ENCODE results near the gene WIPF2.

The WIPF2 gene

DNA sequence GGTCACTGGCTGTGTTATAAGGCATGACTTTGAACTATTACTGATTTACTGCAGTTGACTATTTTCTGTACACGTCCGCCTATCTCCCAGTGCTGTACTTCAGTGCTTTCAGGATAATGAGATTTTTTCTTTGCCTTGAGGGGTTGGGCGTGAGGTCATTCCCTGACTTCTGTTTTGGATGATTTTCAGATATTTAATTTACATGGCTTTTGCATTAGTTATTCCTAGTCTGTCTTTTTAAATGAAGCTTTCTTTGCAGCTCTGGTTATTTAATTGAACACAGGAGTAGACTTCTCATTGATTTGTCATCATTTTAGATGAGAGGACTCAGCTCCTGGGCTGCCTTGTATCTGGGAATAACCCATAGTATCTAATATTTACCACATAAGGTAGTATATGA lies 23.7 kb downstream of the WIPF2 start:
- Histone ChIP-seq H3K4me1 (ENCODE audit: low read length) (no peaks in the 10 kb centered on the region), H3K9me3 (ENCODE audit: insufficient read depth, low read length) (no peaks in the 10 kb centered on the region), H4K20me1 (ENCODE audit: insufficient read depth, low read length) (peaks cover 13% of the 10 kb centered on the region; the same call in 1 of the 2 replicates), H3K79me2 (ENCODE audit: low read length) (peaks cover 8% of the 10 kb centered on the region; the same call in 1 of the 2 replicates), H3K27me3 (ENCODE audit: low read depth, low read length) (no peaks in the 10 kb centered on the region), H3K4me2 (ENCODE audit: low read length) (no peak overlapping the region), H3K4me3 (ENCODE audit: low read length) (no peak overlapping the region), H3K36me3 (replicated peaks; ENCODE audit: low read depth, low read length) (no peaks in the 10 kb centered on the region), H3K9ac (ENCODE audit: low read length) (no peak overlapping the region), H2AFZ (ENCODE audit: low read depth, low read length) (no peak overlapping the region), H3K27ac (ENCODE audit: low read length) (no peak overlapping the region)
- TF ChIP-seq, protein P1, sequence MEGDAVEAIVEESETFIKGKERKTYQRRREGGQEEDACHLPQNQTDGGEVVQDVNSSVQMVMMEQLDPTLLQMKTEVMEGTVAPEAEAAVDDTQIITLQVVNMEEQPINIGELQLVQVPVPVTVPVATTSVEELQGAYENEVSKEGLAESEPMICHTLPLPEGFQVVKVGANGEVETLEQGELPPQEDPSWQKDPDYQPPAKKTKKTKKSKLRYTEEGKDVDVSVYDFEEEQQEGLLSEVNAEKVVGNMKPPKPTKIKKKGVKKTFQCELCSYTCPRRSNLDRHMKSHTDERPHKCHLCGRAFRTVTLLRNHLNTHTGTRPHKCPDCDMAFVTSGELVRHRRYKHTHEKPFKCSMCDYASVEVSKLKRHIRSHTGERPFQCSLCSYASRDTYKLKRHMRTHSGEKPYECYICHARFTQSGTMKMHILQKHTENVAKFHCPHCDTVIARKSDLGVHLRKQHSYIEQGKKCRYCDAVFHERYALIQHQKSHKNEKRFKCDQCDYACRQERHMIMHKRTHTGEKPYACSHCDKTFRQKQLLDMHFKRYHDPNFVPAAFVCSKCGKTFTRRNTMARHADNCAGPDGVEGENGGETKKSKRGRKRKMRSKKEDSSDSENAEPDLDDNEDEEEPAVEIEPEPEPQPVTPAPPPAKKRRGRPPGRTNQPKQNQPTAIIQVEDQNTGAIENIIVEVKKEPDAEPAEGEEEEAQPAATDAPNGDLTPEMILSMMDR (IDR thresholded peaks at IDR 0.05; ENCODE audit: low read depth, low read length): no peak
- TF ChIP-seq EZH2phosphoT487 (IDR thresholded peaks at IDR 0.05; ENCODE audit: low read depth): no peak

DNA sequence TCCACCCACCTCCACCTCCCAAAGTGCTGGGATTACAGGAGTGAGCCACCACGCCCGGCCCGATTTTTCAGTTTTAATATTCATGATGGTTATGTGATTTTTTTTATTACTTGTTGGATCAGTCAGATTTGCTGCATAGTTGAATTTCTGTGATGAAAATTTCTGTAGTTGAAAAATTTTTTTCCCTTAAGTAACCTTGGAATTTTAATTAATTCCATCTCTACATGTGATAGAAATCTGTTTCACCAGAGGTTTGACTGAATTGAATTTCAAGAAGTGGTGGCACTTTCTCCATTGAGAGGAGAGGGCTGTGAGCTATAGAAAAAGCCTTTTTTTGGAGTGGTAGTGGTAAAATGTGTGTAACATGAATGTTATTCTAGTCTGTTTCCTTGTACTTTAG lies 24.7 kb downstream of the WIPF2 start:
- Histone ChIP-seq H2AFZ (ENCODE audit: low read depth, low read length) (no peak overlapping the region), H4K20me1 (ENCODE audit: insufficient read depth, low read length) (peaks cover 13% of the 10 kb centered on the region; the same call in 1 of the 2 replicates), H3K4me1 (ENCODE audit: low read length) (no peaks in the 10 kb centered on the region), H3K4me3 (ENCODE audit: low read length) (no peak overlapping the region), H3K27me3 (ENCODE audit: low read depth, low read length) (no peaks in the 10 kb centered on the region), H3K79me2 (ENCODE audit: low read length) (peaks cover 8% of the 10 kb centered on the region; the same call in 1 of the 2 replicates), H3K36me3 (replicated peaks; ENCODE audit: low read depth, low read length) (no peaks in the 10 kb centered on the region), H3K4me2 (ENCODE audit: low read length) (no peak overlapping the region), H3K9me3 (ENCODE audit: insufficient read depth, low read length) (no peaks in the 10 kb centered on the region), H3K9ac (ENCODE audit: low read length) (no peak overlapping the region), H3K27ac (ENCODE audit: low read length) (no peak overlapping the region)
- no peak for TF ChIP-seq EZH2phosphoT487 (IDR thresholded peaks at IDR 0.05; ENCODE audit: low read depth)
- TF ChIP-seq, protein P1 (IDR thresholded peaks at IDR 0.05; ENCODE audit: low read depth, low read length): no peak

DNA sequence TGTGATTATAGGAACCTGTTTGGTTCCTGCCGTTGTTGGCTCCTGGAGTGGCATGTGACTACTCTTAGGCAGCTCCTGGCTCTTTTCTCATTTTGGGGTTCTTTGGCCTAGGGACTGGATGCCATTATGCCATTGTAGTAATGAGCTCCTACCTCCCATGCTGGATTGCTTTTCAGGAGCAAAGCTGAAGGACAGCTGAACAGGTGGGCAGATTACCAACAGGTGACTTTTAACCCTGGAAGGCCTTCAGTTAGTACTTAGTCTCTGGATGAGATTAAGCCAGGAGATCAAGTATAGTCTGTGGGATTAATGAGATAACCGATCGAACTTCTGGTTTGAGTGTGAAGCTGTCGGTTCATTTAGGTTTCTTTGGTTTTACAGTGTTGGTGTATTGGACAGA lies 25.2 kb downstream of the WIPF2 start:
- TF ChIP-seq EZH2phosphoT487 (IDR thresholded peaks at IDR 0.05; ENCODE audit: low read depth): no peak
- TF ChIP-seq, protein P1 (IDR thresholded peaks at IDR 0.05; ENCODE audit: low read depth, low read length): no peak
- no peaks in the 10 kb centered on the region for H3K36me3 ChIP-seq (replicated peaks; ENCODE audit: low read depth, low read length)
- H2AFZ ChIP-seq (ENCODE audit: low read depth, low read length): no peak overlapping the region
- no peaks in the 10 kb centered on the region for H3K4me1 ChIP-seq (ENCODE audit: low read length)
- no peaks in the 10 kb centered on the region for H3K9me3 ChIP-seq (ENCODE audit: insufficient read depth, low read length)
- H3K4me3 ChIP-seq (ENCODE audit: low read length): no peak overlapping the region
- no peak overlapping the region for H3K27ac ChIP-seq (ENCODE audit: low read length)
- H3K4me2 ChIP-seq (ENCODE audit: low read length): no peak overlapping the region
- H3K9ac ChIP-seq (ENCODE audit: low read length): no peak overlapping the region
- no peaks in the 10 kb centered on the region for H3K27me3 ChIP-seq (ENCODE audit: low read depth, low read length)
- peaks cover 13% of the 10 kb centered on the region; the same call in 1 of the 2 replicates for H4K20me1 ChIP-seq (ENCODE audit: insufficient read depth, low read length)
- H3K79me2 ChIP-seq (ENCODE audit: low read length): peaks cover 8% of the 10 kb centered on the region; the same call in 1 of the 2 replicates

DNA sequence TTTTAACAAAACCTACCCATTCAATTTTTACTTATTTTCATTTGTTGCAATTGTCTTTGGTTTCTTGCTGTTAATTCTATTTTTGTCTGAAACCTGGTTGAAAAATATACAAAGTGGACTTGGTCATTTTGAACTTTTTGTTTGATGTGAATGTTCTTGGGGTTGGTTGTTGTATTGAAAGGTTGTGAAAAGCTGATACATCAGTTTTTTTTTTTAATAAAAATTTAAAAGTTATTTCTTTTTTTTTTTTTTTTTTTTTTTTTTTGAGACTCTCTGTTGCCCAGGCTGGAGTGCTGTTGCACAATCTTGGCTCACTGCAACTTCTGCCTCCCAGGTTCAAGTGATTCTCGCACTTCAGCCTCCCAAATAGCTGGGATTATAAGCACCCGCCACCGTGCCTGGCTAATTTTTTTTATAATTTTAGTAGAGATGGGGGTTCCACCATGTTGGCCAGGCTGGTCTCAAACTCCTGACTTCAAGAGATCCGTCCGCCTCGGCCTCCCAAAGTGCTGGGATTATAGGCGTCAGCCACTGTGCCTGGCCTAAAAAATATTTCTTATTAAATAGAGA lies 28.9 kb downstream of the WIPF2 start:
- H3K9ac ChIP-seq (ENCODE audit: low read length): no peak overlapping the region
- no peak overlapping the region for H2AFZ ChIP-seq (ENCODE audit: low read depth, low read length)
- H3K27me3 ChIP-seq (ENCODE audit: low read depth, low read length): no peaks in the 10 kb centered on the region
- H3K79me2 ChIP-seq (ENCODE audit: low read length): peaks cover 3% of the 10 kb centered on the region; the same call in 1 of the 2 replicates
- no peak overlapping the region for H3K27ac ChIP-seq (ENCODE audit: low read length)
- no peaks in the 10 kb centered on the region for H3K4me1 ChIP-seq (ENCODE audit: low read length)
- no peaks in the 10 kb centered on the region for H3K9me3 ChIP-seq (ENCODE audit: insufficient read depth, low read length)
- H4K20me1 ChIP-seq (ENCODE audit: insufficient read depth, low read length): peaks cover 12% of the 10 kb centered on the region; the same call in 1 of the 2 replicates
- TF ChIP-seq, protein P1 (IDR thresholded peaks at IDR 0.05; ENCODE audit: low read depth, low read length): no peak
- TF ChIP-seq EZH2phosphoT487 (IDR thresholded peaks at IDR 0.05; ENCODE audit: low read depth): no peak
- H3K36me3 ChIP-seq (replicated peaks; ENCODE audit: low read depth, low read length): no peaks in the 10 kb centered on the region
- no peak overlapping the region for H3K4me2 ChIP-seq (ENCODE audit: low read length)
- H3K4me3 ChIP-seq (ENCODE audit: low read length): no peak overlapping the region

Measured in OCI-LY3 (cell line).